Activated CD4-positive, alpha-beta T cell treated with anti-CD3 and anti-CD28 coated beads for 24 hours (primary cell): ENCODE data around the gene C19orf12.

Experiments used
- DNase-seq, 2 donors: peaks; one replicate each; pipeline ENCODE4 v3.0.0-alpha.2; 2020; ENCODE audit warnings: low read depth in 2 of 2

The C19orf12 gene

GRCh38 chr19:29664753-29665214, 50.3 kb downstream of the C19orf12 start:
- no peak for DNase-seq

GRCh38 chr19:29663861-29664752, 51.0 kb downstream of the C19orf12 start:
- DNase-seq, result no peak

- DNase-seq, result no peak
These were observed 52.3 kb downstream of the C19orf12 start for GRCh38 chr19:29662604-29663404.

- no peak for DNase-seq
These were observed 52.8 kb downstream of the C19orf12 start for GRCh38 chr19:29662278-29662603.

GRCh38 chr19:29660835-29661234, 54.2 kb downstream of the C19orf12 start:
- DNase-seq, result no peak

- DNase-seq, result no peak
These were observed 56.7 kb downstream of the C19orf12 start for GRCh38 chr19:29658221-29658991.

GRCh38 chr19:29655648-29656335, 59.3 kb downstream of the C19orf12 start:
- no peak for DNase-seq

GRCh38 chr19:29653398-29653797, 61.7 kb downstream of the C19orf12 start:
- no peak for DNase-seq

- no peak for DNase-seq
These were observed 63.3 kb downstream of the C19orf12 start for GRCh38 chr19:29651622-29652394.

- no peak for DNase-seq
These were observed 64.2 kb downstream of the C19orf12 start for GRCh38 chr19:29650772-29651387.
